ENCODE measurements around the gene PABPN1L.

GRCh38 chr16:88821168-88821850 is 45.2 kb downstream of the PABPN1L start:
- TF ChIP-seq POLR2AphosphoS5 (IDR thresholded peaks at IDR 0.05; ENCODE audit: insufficient read depth in 1 of 2, low read depth in 1 of 2) (no peak), POLR2A (IDR thresholded peaks at IDR 0.05) (no peak), CTCF (IDR thresholded peaks at IDR 0.05) (no peak)

Measured in vagina (tissue), 2 donors.